22Rv1 (cell line): ENCODE data around the gene NAIF1.

Experiments used
- H3K27ac ChIP-seq: fragments of 450-650 bp; 2 replicates; pipeline ENCODE4 v1.5.1; 2017
- ZFX ChIP-seq: fragments of 450-650 bp; IDR thresholded peaks from 2 replicates; pipeline ENCODE4 v1.6.1; 2017; ENCODE audit warnings: antibody characterized with exemption, borderline replicate concordance
- TF ChIP-seq, protein P1 (sequence below): fragments of 450-650 bp; IDR thresholded peaks from 2 replicates; pipeline ENCODE4 v1.5.1; 2017; ENCODE audit warnings: mild to moderate bottlenecking

The NAIF1 gene

DNA sequence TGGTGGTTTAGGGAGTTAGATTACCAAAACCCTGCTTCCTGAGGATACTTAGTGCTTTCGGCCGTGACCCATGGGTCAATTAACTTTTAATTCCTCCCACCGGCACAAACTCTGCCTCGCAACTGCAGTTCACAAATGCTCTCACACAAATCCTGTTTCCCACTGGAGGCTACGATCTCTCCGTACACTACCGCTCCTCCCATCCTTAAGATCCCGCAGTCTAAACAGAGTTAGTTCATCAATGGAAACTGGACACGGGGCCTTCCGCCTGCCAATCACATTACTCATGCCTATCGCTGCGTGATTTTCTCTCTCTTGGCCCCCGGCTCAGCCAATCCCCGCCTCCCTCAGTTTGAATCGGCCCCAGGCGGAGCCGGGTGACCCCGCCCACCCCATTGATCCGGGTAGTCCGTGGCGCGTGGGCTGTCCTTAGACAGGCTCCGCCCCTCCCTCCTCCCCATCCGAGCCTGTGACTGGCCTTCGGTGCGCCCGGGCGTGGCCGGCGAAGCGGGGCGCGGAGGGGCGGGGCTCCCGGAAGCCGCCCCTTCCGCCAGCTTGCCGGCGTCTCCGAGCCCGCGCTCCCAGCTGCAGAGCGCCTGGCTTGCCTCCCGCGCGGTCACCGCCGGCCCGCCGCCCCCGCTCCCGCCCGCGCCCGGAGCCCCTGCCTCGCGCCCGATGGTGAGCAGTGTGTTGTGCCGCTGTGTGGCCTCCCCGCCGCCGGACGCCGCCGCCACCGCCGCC is 695 bp upstream of the NAIF1 start, which contains the start of gene SLC25A25:
TSS of gene SLC25A25 (plus strand) at position 588 of the 741 bp plus-strand sequence. CDS start at position 676, 88 bp downstream.
- peak within 1 kb of the TSS; percentile 98 for H3K27ac ChIP-seq

DNA sequence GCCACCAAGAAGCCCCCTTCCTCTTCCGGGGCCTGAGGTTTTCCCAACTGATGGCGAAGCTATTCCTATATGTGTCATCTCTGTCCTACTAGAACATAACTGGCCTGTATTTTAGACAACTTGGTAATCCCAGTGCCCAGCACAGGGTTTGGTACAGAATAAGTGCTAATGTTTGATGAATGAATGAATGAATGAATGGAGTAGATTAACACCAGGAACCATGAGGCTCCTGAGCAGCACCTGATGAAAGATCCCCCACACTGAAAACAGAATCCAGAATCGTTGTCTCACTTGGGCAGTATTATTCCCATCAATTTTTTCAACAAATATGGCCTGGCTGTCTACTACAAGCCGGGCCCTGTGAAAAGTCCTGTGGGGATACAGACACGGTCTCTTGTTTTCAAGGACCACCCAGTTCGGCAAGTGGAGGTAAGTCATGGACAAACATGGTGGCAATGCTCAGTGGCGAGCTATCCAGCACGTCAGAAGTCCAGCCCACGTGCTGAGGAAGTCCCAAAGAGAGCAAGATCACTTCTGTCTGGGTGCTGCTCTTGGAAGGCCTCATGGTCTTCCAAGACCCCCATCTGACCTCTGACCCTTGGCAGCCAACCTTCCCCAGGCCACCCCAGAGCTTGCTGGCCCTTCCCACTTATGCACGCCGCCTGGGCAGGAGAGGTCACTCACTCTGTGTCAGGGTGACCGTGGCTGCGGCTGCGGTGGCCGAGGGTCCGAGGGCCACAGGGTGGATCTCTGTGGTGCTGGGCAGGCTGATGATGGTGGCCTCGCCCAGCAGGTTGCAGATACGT is 1.0 kb downstream of the NAIF1 start:
- TF ChIP-seq, protein P1, sequence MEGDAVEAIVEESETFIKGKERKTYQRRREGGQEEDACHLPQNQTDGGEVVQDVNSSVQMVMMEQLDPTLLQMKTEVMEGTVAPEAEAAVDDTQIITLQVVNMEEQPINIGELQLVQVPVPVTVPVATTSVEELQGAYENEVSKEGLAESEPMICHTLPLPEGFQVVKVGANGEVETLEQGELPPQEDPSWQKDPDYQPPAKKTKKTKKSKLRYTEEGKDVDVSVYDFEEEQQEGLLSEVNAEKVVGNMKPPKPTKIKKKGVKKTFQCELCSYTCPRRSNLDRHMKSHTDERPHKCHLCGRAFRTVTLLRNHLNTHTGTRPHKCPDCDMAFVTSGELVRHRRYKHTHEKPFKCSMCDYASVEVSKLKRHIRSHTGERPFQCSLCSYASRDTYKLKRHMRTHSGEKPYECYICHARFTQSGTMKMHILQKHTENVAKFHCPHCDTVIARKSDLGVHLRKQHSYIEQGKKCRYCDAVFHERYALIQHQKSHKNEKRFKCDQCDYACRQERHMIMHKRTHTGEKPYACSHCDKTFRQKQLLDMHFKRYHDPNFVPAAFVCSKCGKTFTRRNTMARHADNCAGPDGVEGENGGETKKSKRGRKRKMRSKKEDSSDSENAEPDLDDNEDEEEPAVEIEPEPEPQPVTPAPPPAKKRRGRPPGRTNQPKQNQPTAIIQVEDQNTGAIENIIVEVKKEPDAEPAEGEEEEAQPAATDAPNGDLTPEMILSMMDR, result no peak
- TF ChIP-seq ZFX, result no peak
- H3K27ac ChIP-seq, result peak overlapping the region; percentile 98

More for the DNA sequence above, 695 bp upstream of the NAIF1 start, which contains the start of gene SLC25A25:
- no peak for TF ChIP-seq ZFX
- TF ChIP-seq, protein P1, result no peak

- no peak overlapping the region for H3K27ac ChIP-seq
These were observed 4.0 kb downstream of the NAIF1 start for GRCh38 chr9:128062846-128063831.

GRCh38 chr9:128062279-128062678 is 4.8 kb downstream of the NAIF1 start:
- TF ChIP-seq ZFX, result no peak
- TF ChIP-seq, protein P1, result no peak
- H3K27ac ChIP-seq, result no peak overlapping the region

More at GRCh38 chr9:128062846-128063831, 4.0 kb downstream of the NAIF1 start:
- TF ChIP-seq, protein P1, result no peak
- no peak for TF ChIP-seq ZFX

GRCh38 chr9:128061275-128061960 is 5.7 kb downstream of the NAIF1 start:
- no peak overlapping the region for H3K27ac ChIP-seq
- TF ChIP-seq, protein P1, result no peak
- no peak for TF ChIP-seq ZFX

DNA sequence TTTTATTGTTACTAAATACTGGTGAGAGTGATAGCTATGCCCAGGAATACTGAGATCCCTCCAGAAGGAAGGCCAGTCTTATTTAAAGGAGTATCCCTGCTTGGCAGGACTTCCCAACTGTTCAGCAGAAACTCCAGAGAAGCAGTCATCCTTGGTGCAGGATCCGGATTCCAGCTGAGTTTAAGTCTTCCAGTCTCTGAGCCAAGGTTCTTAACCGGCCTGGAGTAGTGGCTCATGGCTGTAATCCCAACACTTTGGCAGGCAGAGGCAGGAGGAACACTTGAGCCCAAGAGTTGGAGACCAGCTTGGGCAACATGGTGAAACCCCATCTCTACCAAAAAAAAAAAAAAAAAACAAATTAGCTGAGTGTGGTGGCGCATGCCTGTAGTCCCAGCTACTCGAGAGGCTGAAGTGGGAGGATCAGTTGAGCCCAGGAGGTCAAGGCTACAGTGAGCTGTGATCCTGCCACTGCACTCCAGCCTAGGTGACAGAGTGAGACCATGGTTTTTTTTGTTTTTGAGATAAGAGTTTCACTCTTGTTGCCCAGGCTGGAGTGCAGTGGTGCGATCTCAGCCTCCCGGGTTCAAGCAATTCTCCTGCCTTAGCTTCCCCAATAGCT is 7.6 kb downstream of the NAIF1 start:
- H3K27ac ChIP-seq, result no peak overlapping the region

More for the DNA sequence above, 7.6 kb downstream of the NAIF1 start:
- TF ChIP-seq ZFX, result no peak
- TF ChIP-seq, protein P1, result no peak
